HG03432 (cell line): ENCODE results near the gene MAB21L2.
"Not testable (repeated sequence)": the region's sequence is repeated elsewhere in the genome, so short reads cannot be mapped to it uniquely, and the experiment has no call there.

Experiments
- ATAC-seq: cut with Tn5 transposase; IDR thresholded peaks from one replicate; pipeline ENCODE4 v1.9.1; 2021; ENCODE audit warnings: mild to moderate bottlenecking, moderate library complexity; ENCODE audit not compliant: unreplicated experiment

The MAB21L2 gene

DNA sequence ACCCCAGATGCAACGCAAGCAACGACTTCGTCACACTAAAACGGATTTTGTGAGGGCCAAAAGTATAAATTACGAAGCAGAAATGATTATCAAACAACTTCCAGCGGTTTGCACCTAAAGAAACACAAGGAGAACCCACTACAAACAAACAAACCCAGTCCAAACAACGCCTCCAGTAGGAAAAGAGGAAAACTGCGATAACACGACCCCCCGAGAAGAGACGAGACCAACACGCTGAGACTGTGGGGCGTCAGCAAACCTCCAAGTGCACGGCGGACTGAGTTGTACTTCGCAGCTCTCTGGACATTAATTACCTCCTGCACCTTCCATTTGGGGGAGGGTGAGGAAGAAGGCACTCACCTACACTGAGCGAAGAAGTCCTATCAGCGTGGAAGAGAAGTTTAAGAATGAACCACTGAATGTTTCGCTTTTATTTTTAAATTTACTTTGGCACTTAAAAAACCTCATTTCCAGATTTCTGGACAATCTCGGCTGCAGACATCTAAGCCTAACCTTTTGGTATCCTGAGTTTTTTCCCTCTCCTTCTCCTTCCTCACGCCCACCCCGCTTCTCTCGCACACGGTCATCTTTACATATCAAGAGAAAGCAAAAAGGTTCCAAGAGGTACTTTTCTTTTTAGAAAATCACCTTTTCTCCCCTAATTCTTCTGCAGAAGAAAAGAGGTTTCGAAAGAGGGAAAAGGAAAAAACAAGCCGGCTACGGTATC is at the start of gene MAB21L2:
TSS of gene MAB21L2 (plus strand) at position 6 of the 727 bp plus-strand sequence. CDS start 879 bp downstream, outside the sequence.
- ATAC-seq = no peak

DNA sequence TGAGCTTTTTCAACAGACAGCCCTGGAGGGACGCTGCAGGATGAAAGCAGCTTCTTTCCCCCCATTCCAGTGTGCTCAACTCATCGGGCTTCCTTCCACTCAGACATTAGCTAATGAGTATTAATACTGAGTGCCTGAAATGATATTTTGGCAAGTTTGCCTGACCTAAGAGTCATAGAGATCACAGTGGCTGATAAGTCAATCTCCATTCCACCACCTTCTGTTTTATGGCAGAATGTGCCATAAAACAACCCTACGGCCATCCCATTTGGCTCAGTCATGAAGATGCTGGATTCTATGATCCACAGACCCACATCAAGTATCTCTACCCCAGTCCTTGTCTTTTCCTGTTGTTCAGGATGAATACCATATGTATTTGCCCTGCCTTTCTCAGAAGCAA is 48.3 kb upstream of the MAB21L2 start:
- no peak for ATAC-seq

DNA sequence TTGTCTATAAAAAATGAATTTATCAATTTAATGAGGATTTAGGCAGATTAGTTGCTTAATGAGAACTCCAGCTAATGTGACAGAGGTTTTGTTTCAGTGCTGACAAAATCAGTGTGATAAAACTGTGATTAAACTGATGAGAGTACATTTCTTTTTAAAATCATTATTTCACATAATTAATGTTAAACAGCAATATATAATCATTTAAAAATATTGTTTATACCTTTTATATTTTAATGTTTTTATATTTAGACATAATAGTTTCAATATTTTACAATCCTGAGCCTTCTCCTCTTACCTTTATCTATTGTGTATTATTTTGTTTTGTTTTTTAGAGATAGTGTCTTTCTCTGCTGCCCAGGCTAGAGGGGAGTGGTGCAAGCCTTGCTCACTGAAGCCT is 47.1 kb upstream of the MAB21L2 start:
- ATAC-seq = no peak

DNA sequence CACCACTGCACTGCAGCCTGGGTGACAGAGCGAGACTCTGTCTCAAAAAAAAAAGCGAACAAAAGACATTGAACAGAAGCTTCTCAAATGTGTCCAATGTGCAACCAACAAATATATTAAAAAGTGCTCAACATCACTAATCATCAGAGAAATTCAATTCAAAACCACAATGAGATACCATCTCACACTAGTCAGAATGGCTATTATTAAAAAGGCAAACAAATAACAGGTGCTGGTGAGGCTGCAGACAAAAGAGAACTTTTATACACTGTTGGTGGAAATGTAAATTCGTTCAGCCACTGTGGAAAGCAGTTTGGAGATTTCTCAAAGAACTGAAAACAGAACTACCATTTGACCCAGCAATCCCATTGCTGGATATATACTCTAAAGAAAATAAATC is 44.0 kb upstream of the MAB21L2 start:
- ATAC-seq = not testable (repeated sequence)

DNA sequence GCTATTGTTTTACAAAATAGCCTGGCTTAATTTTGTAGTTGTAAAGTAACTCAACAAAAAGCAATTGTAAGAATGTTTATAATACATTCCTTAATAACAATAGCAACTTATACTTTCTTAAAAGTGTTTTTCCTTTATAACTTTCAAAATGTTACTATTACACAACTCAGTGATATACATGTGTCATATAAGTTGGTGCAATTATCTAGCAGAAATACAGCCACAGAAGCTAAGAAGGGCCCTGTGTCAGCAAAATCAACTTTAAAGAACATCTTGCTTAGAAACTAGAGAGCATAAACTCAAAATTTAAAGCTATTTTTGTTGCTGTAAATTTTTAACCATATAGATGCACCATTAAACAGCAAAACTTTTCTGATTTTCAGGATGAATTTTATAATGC is 41.4 kb upstream of the MAB21L2 start:
- no peak for ATAC-seq

DNA sequence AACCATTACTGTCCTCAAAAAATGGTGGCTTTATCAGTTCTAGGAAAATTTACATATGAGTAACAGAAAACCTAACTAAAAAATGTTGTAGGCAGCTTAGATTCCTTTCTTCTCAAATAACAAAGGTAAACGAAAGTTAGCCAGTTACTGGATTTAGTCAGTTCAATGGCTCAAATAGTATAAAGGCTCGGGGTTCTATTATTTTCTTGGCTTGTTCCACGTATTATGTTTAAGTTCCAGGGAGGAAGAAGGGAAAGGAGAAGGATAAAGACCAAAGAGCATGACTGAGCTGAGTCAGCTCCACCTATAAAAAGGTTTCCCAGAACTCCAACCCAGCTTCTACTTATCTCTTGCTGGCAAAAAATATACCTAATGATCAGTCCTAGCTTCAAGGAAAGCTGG is 41.0 kb upstream of the MAB21L2 start:
- no peak for ATAC-seq

DNA sequence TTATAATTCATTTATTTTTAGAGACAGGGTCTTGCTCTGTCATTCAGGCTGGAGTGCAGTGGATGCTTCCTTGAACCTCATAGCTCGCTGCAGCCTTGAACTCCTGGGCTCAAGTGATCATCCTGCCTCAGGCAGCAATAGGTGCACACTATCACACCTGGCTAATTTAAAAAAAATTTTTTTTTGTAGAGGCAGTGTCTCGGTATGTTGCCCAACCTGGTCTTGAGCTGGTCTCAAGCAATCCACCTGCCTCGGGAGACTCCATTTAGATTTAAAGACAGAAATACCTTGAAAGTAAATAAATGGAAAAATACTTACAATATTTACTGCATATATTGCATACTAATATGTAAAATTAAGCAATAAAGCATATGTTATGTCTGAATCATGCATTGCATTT is 40.3 kb upstream of the MAB21L2 start:
- no peak for ATAC-seq

DNA sequence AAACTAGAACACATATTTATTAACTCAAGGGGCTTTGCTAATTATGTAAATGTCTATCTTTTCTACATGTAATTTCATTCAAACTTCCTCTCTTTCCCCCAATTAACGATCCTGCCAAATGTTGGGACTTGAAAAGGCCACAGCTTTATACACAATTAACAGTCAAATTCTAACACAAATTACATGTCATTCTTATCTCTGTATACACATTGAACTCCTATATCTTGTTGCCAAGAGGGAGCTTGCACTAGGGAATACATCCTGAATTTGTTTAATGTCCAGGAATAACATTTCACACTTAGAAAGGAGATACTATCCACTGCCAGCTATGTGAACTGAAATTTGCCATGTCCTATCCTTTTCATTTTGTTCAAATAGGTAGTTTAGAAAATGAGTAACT is 38.9 kb upstream of the MAB21L2 start:
- no peak for ATAC-seq

DNA sequence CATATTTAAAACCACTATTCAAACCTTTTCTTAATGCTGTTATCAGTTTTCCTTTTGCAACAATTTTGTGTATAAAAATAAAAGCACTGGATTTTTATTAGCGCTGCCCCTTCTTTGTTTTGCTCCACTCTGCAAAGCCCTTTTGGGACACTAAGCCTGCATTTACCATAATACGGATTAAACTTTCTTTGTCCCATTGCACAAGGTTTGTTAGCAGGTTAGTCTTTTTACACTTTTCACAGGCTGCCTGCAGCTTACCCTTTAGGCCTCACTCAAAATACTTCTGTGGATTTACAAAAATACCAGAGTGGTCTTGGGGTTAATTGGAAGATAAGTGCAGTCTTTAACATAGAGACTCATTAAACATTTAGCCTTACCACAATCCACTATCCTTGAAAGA is 35.7 kb upstream of the MAB21L2 start:
- no peak for ATAC-seq

DNA sequence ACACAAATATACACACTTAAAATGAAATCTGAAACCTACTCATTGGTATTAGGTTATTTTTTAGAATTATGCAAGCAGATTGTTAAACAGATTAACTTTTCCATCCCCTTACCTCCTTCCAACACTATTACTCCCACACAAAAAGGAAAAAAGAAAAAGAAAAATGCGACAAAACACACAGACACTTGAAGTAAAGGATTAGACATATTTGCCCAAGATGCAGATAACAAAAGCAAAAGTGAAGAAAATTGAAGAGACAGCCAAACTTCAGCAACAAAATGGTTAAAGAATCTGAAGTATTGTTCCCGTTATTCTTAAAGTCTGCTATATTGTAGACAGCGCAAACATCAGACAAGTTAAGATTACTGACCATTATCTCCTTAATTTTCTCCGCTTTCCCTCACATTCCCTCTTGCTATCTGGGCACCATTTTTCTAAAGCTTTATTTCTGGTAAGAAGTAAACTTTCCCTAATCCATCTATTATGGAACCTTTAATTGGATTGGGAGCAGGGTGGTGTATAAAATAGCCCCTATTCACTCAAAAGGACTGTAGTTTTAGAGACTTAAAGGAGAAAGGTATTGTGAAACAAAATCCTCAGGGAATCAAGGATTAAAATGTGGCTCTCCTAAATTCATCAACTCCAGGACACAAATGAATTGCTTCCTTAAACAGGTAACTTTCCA is 34.7 kb upstream of the MAB21L2 start:
- no peak for ATAC-seq

DNA sequence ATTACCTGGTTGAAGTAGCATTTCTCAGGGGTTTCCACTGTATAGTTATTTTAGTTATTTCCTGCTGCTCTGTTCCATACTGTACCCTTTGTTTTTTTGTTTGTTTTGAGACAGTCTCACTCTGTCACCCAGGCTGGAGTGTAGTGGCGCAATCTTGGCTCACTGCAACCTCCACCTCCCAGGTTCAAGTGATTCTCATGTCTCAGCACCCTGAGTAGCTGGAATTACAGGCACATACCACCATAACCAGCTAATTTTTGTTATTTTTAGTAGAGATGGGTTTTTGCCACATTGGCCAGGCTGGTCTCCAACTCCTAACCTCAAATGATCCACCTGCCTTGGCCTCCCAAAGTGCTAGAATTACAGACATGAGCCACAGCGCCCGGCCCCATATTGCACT is 24.1 kb upstream of the MAB21L2 start:
- not testable (repeated sequence) for ATAC-seq

DNA sequence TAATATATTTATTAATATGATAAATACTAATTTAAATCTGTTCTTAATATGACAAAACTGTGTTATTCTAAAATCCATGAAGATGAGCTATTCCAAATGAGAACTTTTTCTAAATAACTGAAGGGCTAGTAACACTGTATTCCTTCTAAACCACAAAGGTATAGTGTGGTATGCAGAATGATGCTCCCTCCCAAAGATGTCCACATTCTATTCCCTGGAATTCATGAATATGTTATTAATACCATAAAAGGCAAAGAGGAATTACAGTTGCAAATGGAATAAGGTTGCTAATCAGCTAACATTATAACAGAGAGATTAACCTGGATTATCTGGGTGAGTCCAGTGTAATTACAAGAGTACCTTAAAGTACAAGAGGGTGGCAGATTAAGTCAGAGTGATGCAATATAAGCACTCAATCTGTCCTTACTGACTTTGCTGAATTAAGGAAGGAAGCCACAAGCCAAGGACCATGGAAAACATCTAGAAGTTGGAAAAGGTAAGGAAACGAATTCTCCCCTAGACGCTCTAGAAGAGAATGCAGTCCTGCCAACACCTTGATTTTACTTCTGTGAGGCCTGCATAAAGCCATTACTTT is 20.7 kb upstream of the MAB21L2 start:
- no peak for ATAC-seq

DNA sequence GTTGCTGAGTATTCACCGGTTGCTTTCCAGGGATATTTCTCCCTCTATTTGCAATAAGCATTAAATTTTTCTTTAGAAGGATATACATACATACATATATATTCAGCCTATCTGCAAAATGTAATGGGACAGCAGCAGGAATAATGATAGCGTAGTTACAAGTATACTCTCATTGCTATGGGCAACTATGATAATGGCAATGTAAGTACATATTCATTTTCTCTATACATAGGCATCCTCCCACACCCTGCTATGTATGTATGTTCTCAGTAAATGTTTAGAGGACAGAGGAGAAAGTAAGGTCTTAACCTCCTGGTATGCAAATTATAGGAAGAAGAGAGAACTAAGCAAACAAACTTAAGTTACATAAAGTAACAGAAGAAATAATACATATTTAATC is 19.7 kb upstream of the MAB21L2 start:
- ATAC-seq = no peak

DNA sequence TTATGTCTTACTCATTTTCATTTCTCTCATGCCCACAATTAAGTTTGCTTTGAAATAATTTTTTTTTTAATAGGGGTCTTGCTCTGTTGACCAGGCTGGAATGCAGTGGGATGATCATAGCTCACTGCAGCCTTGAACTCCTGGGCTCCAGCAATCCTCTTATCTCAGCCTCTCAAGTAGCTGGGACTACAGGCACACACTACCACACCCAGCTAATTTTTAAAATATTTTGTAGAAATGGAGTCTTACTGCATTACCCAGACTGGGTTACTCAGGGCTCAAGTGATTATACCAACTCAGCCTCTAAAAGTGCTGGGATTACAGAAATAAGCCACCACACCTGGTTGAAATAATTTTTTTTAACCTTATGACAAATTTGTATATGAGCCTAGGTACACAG is 19.2 kb upstream of the MAB21L2 start:
- ATAC-seq = no peak

DNA sequence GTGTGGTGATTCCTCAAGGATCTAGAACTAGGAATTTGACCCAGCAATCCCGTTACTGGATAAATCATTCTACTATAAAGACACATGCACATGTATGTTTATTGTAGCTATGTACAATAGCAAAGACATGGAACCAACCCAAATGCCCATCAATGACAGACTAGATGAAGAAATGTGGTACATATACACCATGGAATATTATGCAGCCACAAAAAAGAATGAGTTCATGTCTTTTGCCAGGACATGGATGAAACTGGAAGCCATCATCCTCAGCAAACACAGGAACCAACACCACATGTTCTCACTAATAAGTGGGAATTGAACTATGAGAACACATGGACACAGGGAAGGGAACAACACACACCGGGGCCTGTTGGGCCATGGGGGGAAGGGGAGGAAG is 17.0 kb upstream of the MAB21L2 start:
- ATAC-seq = not testable (repeated sequence)

DNA sequence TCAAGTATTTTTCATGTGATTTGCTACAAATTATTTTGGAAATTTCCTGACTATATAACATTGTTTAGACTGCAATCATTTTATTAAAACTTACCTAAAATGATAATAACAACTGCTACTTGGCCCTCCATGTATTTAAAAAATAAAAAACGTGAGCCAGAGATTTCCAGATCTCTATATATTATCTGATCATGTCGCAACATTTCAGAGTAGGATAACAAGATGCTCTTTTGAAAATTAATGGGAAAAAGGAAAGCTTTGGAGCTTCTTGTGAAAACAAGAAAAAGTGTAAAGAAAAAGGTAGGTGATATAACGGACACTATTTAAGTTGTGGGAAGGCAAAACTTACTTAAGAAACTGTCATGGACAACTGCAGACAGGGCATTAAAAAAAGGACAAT is 14.9 kb upstream of the MAB21L2 start:
- no peak for ATAC-seq

DNA sequence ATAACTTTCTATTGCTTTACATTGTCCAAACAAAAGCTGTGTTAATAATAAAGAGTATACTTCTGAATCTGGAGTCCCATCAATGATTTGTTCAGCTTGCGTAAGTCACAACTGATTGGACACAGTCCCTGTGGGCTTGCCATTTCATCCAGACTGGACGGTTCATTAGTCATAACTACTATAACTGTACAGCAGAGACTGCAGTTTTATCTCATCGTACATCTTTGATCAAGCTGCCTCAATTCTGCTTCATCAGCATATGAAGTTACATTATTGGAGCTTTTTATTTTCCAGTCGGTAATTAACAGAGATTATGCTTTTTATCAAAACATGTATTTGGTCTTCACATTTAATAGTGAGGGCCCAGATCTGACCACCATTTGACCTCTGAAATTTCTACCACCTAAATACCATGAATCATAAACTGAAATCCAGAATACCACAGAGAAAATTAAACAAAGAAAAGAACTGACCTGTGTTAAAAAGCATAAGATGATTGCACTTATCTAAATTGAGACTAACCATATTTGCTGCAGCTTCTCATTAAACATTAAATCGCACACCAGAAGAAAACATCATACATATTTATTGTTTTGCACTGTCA is 12.5 kb upstream of the MAB21L2 start:
- ATAC-seq = no peak

DNA sequence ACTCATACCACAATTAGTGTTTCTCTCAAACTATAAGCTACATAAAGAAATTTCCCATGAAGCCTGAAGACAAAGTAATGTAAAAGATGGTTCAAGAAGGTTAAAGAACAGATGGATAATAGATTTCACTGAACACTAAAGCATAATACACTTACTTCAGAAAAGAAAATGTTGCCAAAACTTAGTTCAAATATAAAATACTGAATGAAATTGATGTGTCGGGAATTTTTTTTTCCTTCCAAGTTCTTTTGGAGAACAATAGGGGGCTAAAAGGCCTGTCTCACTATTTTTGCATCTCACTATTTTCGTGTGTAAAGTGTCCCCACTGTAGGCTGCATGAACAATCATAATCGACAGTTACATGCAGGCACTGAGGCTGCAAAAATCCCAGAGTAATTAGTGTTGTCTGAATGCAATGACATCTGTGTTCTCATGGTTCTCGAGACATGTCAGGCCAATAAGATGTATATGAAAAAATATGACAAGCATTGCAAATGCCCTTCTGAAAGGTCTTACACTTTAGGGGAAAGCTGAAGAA is 11.9 kb upstream of the MAB21L2 start:
- ATAC-seq = no peak

DNA sequence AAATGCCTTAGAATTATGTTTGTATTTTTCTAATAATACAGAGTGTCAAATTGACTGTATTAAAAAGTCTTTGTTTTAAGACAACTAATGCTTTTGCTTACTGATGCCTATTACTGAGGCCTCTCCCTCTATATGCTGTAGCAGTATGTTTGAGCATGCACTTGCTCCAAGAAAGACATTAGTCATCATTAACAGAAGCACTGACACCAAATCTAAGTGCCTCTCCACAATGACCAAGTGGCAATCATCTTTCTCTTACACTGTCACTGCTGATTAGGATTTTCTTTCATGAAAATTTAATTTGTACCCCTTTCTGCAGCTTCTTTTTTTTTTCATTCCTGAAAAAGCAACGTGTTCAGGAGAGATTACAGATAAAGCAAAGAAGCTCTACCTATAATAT is 11.1 kb upstream of the MAB21L2 start:
- no peak for ATAC-seq

DNA sequence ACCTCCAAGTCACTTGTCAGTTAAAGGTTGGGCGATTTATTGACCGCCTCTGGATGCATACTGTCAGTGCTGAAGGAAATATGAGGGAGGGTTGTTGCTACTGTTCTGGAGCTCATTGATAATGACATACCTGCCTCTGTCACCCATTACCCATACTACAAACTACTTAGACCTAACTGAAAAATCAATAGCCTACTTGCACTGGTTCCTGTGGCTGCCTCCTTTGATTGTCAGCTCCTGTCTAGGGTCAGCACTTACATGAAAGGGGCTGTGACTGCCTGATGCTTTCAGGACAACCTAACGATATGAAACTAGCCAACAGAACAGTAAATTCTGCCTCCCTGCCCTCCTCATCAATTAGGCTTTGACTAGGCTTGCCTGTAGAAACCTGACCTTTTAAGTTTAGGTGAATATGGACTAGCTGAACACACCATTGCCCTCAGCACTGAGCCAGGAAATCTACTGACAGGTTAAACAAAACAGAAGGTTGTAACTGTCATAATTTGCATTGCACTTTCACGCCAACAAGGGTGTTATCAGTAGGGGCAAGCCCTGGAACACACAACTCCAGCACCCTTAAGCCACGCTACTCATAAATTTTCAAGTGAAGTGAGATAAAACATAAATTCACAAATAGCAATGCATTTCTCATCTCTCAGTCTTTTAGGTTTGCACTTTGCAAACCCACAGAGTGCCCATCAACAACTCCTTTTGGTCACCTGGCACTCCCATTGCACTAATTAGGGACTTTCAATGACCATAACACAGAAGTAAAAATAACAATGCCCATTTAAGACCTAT is 9.0 kb upstream of the MAB21L2 start:
- no peak for ATAC-seq

DNA sequence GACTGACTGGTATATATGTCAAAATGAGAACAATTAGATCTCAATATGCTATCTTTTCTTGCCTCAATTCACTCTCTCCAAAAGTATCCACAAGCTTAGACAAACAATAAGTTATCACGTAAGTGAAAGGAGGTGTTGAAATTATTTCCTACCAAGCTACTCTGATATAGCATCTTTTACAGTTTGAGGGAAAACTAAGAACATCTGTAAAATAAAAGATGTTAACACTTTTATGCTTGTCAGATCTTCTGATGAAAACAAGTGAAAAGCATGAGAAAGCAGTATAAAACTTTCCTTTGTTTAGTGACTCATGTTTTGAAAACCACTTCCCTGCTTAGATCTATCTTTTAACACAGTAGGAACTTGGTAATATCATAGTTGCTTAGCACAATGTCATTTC is 8.4 kb upstream of the MAB21L2 start:
- no peak for ATAC-seq
